GM12878 (cell line): ENCODE data around the gene SINHCAF. TPM values are rescaled to one million over a fixed set of nuclear protein-coding genes. Genes with fewer than 3 reads are reported as not detected.

Experiments used
- ATAC-seq: fragments of 200-7000 bp; cut with Tn5 transposase; 3 replicates; pipeline ENCODE4 v1.9.1; 2020; ENCODE audit warnings: mild to moderate bottlenecking, moderate library complexity
- BruUV-seq: library from RNA; stranded (reverse); fragments of 400-500 nt; replicated peaks from 2 replicates; lab custom pipeline; 2021; lab: Mats Ljungman, UMichigan
- CTCF ChIA-PET: fragments of 300-600 bp; sonication (Branson Sonifier 250); formaldehyde crosslinking; extraction: SDS; loops from one replicate; lab custom pipeline; 2021; ENCODE audit warnings: inconsistent platforms; lab: Yijun Ruan, JAX
- POLR2A ChIA-PET: fragments of 350-600 bp; formaldehyde crosslinking; extraction: SDS; loops from one replicate; lab custom pipeline; 2021; ENCODE audit warnings: inconsistent platforms; lab: Charles Lee
- RAD21 ChIA-PET: fragments of 300-600 bp; sonication (Branson Sonifier 250); formaldehyde crosslinking; loops from one replicate; lab custom pipeline; 2023; ENCODE audit warnings: antibody characterized with exemption; ENCODE audit not compliant: unreplicated experiment; lab: Charles Lee
- SMC1A ChIA-PET: fragments of 300-600 bp; sonication (Branson Sonifier 250); formaldehyde crosslinking; loops from one replicate; lab custom pipeline; 2023; ENCODE audit not compliant: unreplicated experiment, uncharacterized antibody; lab: Charles Lee
- DNase-seq: peaks from one replicate; pipeline ENCODE4 v3.0.0-alpha.2; 2011; ENCODE audit warnings: low read depth, low spot score
- FAIRE-seq: peaks from 3 replicates; lab custom pipeline; 2011; peaks lifted over from hg19 to GRCh38; lab: Jason Lieb, UNC
- H2AFZ ChIP-seq: 2 replicates; pipeline ENCODE4 v1.6.0; 2011; ENCODE audit warnings: low read depth, low read length, control low read depth; ENCODE audit not compliant: control insufficient read depth
- H3K27ac ChIP-seq: 2 replicates; pipeline ENCODE4 v1.5.1; 2011; ENCODE audit warnings: control low read depth; ENCODE audit not compliant: control insufficient read depth, insufficient read depth
- H3K27me3 ChIP-seq, 2 experiments: replicated peaks in 1 of 2; 2 replicates each; pipeline versions ENCODE4 v1.6.0 to v1.6.1; 2011; ENCODE audit warnings: low read length in 1 of 2; ENCODE audit not compliant: control insufficient read depth in 2 of 2, insufficient read depth in 2 of 2
- H3K36me3 ChIP-seq, 2 experiments: 2 replicates each; pipeline ENCODE4 v1.5.1; 2011; ENCODE audit warnings: low read length in 1 of 2; ENCODE audit not compliant: control insufficient read depth in 2 of 2, insufficient read depth in 2 of 2
- H3K4me1 ChIP-seq: 2 replicates; pipeline ENCODE4 v1.6.1; 2011; ENCODE audit warnings: mild to moderate bottlenecking, low read length, moderate library complexity, mixed read lengths; ENCODE audit not compliant: control insufficient read depth, insufficient read depth
- H3K4me2 ChIP-seq: 2 replicates; pipeline ENCODE4 v1.6.0; 2011; ENCODE audit warnings: control low read depth; ENCODE audit not compliant: control insufficient read depth, insufficient read depth
- H3K4me3 ChIP-seq: fragments of 200-600 bp; sonication (generic); 2 replicates; pipeline ENCODE4 v1.5.1; 2016
- H3K79me2 ChIP-seq: 2 replicates; pipeline ENCODE4 v1.6.0; 2011; ENCODE audit warnings: low read length; ENCODE audit not compliant: control insufficient read depth, insufficient read depth
- H3K9ac ChIP-seq: 2 replicates; pipeline ENCODE4 v1.8.0; 2011; ENCODE audit warnings: low read length, control low read depth, mixed read lengths; ENCODE audit not compliant: control insufficient read depth, insufficient read depth
- H3K9me3 ChIP-seq: replicated peaks from 3 replicates; pipeline ENCODE4 v1.5.1; 2011; ENCODE audit warnings: mild to moderate bottlenecking, low read length; ENCODE audit not compliant: control insufficient read depth, insufficient read depth
- H4K20me1 ChIP-seq: 2 replicates; pipeline ENCODE4 v1.6.0; 2011; ENCODE audit not compliant: control insufficient read depth, insufficient read depth
- CBX3 ChIP-seq: fragments of 200-600 bp; sonication (generic); IDR thresholded peaks from 2 replicates; pipeline ENCODE4 v1.6.1; 2016; ENCODE audit warnings: low read depth, borderline replicate concordance
- EZH2 ChIP-seq: IDR thresholded peaks from 2 replicates; pipeline ENCODE4 v1.6.1; 2012; ENCODE audit warnings: low read depth, mild to moderate bottlenecking, control low read depth, inconsistent platforms, low read length, borderline replicate concordance; ENCODE audit not compliant: control insufficient read depth
- IKZF2 ChIP-seq, 2 experiments: fragments of 450-650 bp; IDR thresholded peaks; 2 replicates each; pipeline ENCODE4 v1.6.1; 2017; ENCODE audit warnings: mild to moderate bottlenecking in 2 of 2, moderate library complexity in 2 of 2
- NFIC ChIP-seq: IDR thresholded peaks from 2 replicates; pipeline ENCODE4 v1.6.1; 2012; ENCODE audit warnings: low read depth, mild to moderate bottlenecking, inconsistent platforms, low read length, moderate library complexity
- NR2C1 ChIP-seq: fragments of 450-650 bp; IDR thresholded peaks from 2 replicates; pipeline ENCODE4 v1.6.1; 2017; ENCODE audit warnings: antibody characterized with exemption, mild to moderate bottlenecking, moderate library complexity
- SIN3A ChIP-seq: IDR thresholded peaks from 2 replicates; pipeline ENCODE4 v1.6.1; 2012; ENCODE audit warnings: low read depth, low read length, improper control_type of control experiment
- SMAD1 ChIP-seq: fragments of 450-650 bp; IDR thresholded peaks from 2 replicates; pipeline ENCODE4 v1.6.1; 2018; ENCODE audit warnings: mild to moderate bottlenecking, low read depth; ENCODE audit not compliant: partially characterized antibody
- SPI1 ChIP-seq: IDR thresholded peaks from 2 replicates; pipeline ENCODE4 v1.6.1; 2011; ENCODE audit warnings: low read depth, mild to moderate bottlenecking, low read length, moderate library complexity, borderline replicate concordance; ENCODE audit not compliant: insufficient read depth
- SUZ12 ChIP-seq: fragments of 200-600 bp; sonication (generic); IDR thresholded peaks from one replicate; pipeline ENCODE4 v1.6.1; 2018; ENCODE audit warnings: antibody characterized with exemption, mild to moderate bottlenecking; ENCODE audit not compliant: unreplicated experiment
- YY1 ChIP-seq: IDR thresholded peaks from 2 replicates; pipeline ENCODE4 v1.6.1; 2011; ENCODE audit warnings: low read depth, mild to moderate bottlenecking, low read length
- ZBTB11 ChIP-seq: fragments of 450-650 bp; formaldehyde crosslinking; IDR thresholded peaks from 2 replicates; pipeline ENCODE4 v1.5.0; 2022; ENCODE audit warnings: mild to moderate bottlenecking, missing genetic modification characterization
- ZZZ3 ChIP-seq: IDR thresholded peaks from 2 replicates; pipeline ENCODE4 v1.6.1; 2011; ENCODE audit warnings: low read depth; ENCODE audit not compliant: control insufficient read depth, insufficient read length
- WGBS: methylation state at CpG from one replicate; pipeline ENCODE4 v1.1.6; 2016; ENCODE audit warnings: low lambda C conversion rate; ENCODE audit not compliant: insufficient replicate concordance, insufficient coverage; ENCODE audit errors: missing lambda C conversion rate; 5-methylcytosine and 5-hydroxymethylcytosine counted together
- in situ Hi-C: fragments of 300-500 bp; cut with MboI; formaldehyde crosslinking; loops from 9 replicates; pipeline ENCODE4 v1.14.3; 2018; ENCODE audit warnings: mixed read lengths
- intact Hi-C: fragments of 100-400 bp; cut with micrococcal nuclease; formaldehyde crosslinking; loops from one replicate; pipeline ENCODE4 v1.14.2; 2022; ENCODE audit not compliant: unreplicated experiment
- polyA plus RNA-seq, 11 experiments: library from polyadenylated mRNA; depleted of rRNA in 4 of 11; unstranded in 6 of 11; stranded (reverse) in 5 of 11; fragments of >200 nt; fragmentation: Nextera tagmentation in 4 of 11; fragmentation: Illumina TruSeq in 1 of 11; extraction: Ambion mirVana in 4 of 11; extraction: Trizol in 1 of 11; gene quantifications; 1 replicate in 1 of 11; 2 replicates in 10 of 11; pipeline versions ENCODE4 v1.2.1 to v1.2.3, GENCODE V29; 2011 to 2016; ENCODE audit warnings: inconsistent platforms in 2 of 11, missing spikeins in 2 of 11, low read depth in 1 of 11
- total RNA-seq, 4 experiments: library from RNA; depleted of rRNA in 3 of 4; stranded (reverse); fragments of >200 nt in 3 of 4; fragmentation: Illumina TruSeq in 1 of 4; extraction: Trizol in 1 of 4; gene quantifications; 2 replicates each; pipeline versions ENCODE4 v1.2.1 to v1.2.3, GENCODE V29; 2013 to 2021

The SINHCAF gene
- total and polyA plus RNA-seq, 10 of the 15 experiments (the other 5 are each of a cell fraction or from before 2014, with no cell fraction given): 60.4 to 156 (median 90.3) TPM

GRCh38 chr12:31309279-31309678, 16.7 kb downstream of the SINHCAF start:
- Histone ChIP-seq H3K9ac (no peak overlapping the region), H3K79me2 (peaks cover 95% of the 10 kb centered on the region), H3K36me3 (peaks cover 0 to 21% of the 10 kb centered on the region in 2 experiments; a peak in 3 of 4 replicates), H3K27me3 (no peaks in the 10 kb centered on the region), H3K9me3 (no peaks in the 10 kb centered on the region; the same call in 1 of the 3 replicates), H2AFZ (no peak overlapping the region), H3K4me3 (no peak overlapping the region), H3K27ac (no peak overlapping the region), H3K4me2 (no peak overlapping the region), H3K4me1 (no peaks in the 10 kb centered on the region)
- intact Hi-C loops (no loop called here), in situ Hi-C loops (no loop called here)
- FAIRE-seq: no peak
- POLR2A ChIA-PET: interaction anchor here (0.5 to 0.7 kb wide), 2 partner anchors 232 to 696 kb away, joined by 5 to 6 read pairs; no protein-coding TSS in a partner anchor
- TF ChIP-seq NR2C1 (no peak), SMAD1 (no peak), SIN3A (no peak), ZBTB11 (no peak), SUZ12 (no peak), EZH2 (no peak), SPI1 (no peak), NFIC (no peak), CBX3 (no peak), YY1 (no peak), ZZZ3 (no peak), IKZF2 (IDR thresholded peaks at IDR 0.05) (no peak)
- TF ChIP-seq, all 136 proteins: peak for 0
- ChIA-PET CTCF (interaction anchor here (0.9 to 3.2 kb wide), 2 partner anchors 9 to 38 kb away, joined by 3 to 10 read pairs; no protein-coding TSS in a partner anchor), SMC1A (interaction anchor here (1.0 to 4.8 kb wide), 2 partner anchors 8 to 11 kb away, joined by 3 to 20 read pairs; no protein-coding TSS in a partner anchor), RAD21 (no interaction called here)
- H4K20me1 ChIP-seq: no peaks in the 10 kb centered on the region
- BruUV-seq: no TSS peak
- WGBS: 52% methylated on average over 1 of the region's 1 CpG
- ATAC-seq: no peak
- DNase-seq: no peak
